BLaER1 (cell line): ENCODE results near the gene SPATC1L.
"Not testable (repeated sequence)": the region's sequence is repeated elsewhere in the genome, so short reads cannot be mapped to it uniquely, and the experiment has no call there.

Source experiments
- H3K27ac ChIP-seq: shearing (Covaris generic); formaldehyde crosslinking; 2 replicates; pipeline ENCODE4 v1.8.1; 2022
- H3K27me3 ChIP-seq: shearing (Covaris generic); formaldehyde crosslinking; 2 replicates; pipeline ENCODE4 v1.8.1; 2022
- H3K36me3 ChIP-seq: shearing (Covaris generic); formaldehyde crosslinking; 2 replicates; pipeline ENCODE4 v1.8.1; 2022
- H3K4me1 ChIP-seq: shearing (Covaris generic); formaldehyde crosslinking; 2 replicates; pipeline ENCODE4 v1.8.1; 2022
- H3K4me2 ChIP-seq: shearing (Covaris generic); formaldehyde crosslinking; 2 replicates; pipeline ENCODE4 v1.8.1; 2022
- H3K4me3 ChIP-seq: shearing (Covaris generic); formaldehyde crosslinking; 2 replicates; pipeline ENCODE4 v1.8.1; 2022
- H3K9ac ChIP-seq: shearing (Covaris generic); formaldehyde crosslinking; 2 replicates; pipeline ENCODE4 v1.8.1; 2022
- H3K9me3 ChIP-seq: shearing (Covaris generic); formaldehyde crosslinking; 2 replicates; pipeline ENCODE4 v1.8.1; 2022
- H4K20me1 ChIP-seq: shearing (Covaris generic); formaldehyde crosslinking; 2 replicates; pipeline ENCODE4 v1.8.1; 2022
- Cebpa-rat ChIP-seq: shearing (Covaris generic); IDR thresholded peaks from 2 replicates; pipeline ENCODE4 v1.8.1; 2022

The SPATC1L gene

DNA sequence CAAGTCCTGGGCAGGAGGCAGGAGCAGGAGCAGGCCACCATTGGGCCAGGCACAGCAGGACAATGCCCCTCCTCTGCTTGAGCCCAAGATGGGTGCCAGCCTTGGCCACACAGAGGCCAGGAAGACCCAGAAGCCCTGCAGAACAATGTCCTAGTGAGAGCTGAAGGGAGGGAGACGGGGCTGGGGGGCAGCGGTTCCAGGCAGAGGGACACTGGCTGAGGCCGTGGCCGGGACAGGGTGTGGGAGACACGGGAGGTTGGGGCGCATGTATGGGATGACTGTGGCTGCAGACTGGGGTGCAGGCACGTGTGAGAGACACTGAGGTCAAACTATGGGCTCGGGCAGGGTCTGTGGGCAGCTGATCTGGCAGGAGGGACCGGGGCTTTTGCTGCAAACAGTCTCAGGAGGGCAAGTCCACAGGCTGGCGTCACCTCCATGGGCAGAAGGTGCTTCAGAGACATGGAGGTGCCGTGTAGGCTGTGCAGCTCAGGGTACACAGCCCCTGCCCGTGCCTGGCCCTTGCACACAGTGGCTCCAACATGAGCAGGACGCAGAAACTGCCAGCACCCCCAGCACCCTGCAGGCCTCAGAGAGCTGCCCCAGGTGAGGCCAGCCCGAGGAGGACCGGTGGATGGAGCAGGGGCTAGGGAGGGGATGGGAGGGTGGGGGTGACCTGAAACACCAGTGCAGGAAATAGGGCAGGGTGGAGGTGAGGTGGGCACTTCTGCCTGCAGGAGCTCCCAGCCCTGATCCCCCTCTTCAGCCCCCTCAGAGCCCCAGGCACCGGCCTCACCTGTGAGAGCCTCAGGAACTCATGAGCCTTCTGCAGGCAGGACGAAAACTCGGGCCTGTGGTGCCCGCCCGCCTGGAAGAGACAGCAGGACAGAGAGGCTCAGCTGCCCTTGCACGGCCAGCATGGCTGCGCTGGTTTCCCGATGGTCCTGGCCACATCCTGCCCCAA is 24.8 kb upstream of the SPATC1L start:
- H3K27ac ChIP-seq, result peak overlapping the region; percentile 60; the same call in 1 of the 2 replicates
- peaks cover 5% of the 10 kb centered on the region; the same call in 1 of the 2 replicates for H4K20me1 ChIP-seq
- peaks cover 41% of the 10 kb centered on the region for H3K36me3 ChIP-seq
- H3K4me2 ChIP-seq, result peak overlapping the region; percentile 83
- H3K4me3 ChIP-seq, result no peak overlapping the region
- H3K27me3 ChIP-seq, result no peaks in the 10 kb centered on the region
- peaks cover 52% of the 10 kb centered on the region for H3K4me1 ChIP-seq
- no peak for TF ChIP-seq Cebpa-rat
- no peak overlapping the region for H3K9ac ChIP-seq
- H3K9me3 ChIP-seq, result no peaks in the 10 kb centered on the region

DNA sequence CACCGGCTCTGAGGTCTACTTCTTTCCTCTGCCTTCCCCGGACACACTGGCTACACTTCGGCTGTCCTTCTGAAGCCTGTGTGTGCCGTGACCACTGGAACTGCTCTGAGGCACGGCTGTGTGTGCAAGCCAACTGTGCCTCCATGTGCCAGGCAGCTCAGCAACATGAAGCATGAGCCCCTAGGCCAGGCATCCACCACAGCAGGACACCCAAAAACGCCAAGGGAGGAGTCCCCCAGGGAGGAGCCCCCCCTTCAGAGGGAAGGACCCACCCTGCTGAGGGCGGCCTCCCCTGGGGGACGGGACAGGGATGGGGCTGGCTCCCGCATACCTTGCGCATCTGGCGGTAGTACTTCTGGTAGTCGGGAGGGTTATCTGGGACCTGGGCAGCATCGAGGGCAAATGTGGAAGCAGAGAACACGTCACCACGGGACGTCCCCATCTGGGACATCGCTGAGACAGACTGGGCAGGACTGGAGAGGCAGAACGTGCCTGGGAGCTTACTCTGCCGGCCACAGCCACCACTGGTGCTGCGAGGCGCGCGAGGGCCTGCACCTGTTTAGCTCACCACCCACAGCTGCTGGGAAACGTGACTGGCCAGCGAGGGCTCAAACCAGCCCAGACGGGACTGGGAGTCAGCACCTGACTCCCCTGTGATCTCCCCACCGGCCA is 23.8 kb upstream of the SPATC1L start:
- no peak for TF ChIP-seq Cebpa-rat
- peak overlapping the region; percentile 83 for H3K4me2 ChIP-seq
- peaks cover 38% of the 10 kb centered on the region for H3K36me3 ChIP-seq
- peak overlapping the region; percentile 60 for H3K27ac ChIP-seq
- H3K9ac ChIP-seq, result no peak overlapping the region
- H3K27me3 ChIP-seq, result no peaks in the 10 kb centered on the region
- no peak overlapping the region for H3K4me3 ChIP-seq
- no peaks in the 10 kb centered on the region for H4K20me1 ChIP-seq
- H3K9me3 ChIP-seq, result no peaks in the 10 kb centered on the region
- peaks cover 52% of the 10 kb centered on the region for H3K4me1 ChIP-seq

DNA sequence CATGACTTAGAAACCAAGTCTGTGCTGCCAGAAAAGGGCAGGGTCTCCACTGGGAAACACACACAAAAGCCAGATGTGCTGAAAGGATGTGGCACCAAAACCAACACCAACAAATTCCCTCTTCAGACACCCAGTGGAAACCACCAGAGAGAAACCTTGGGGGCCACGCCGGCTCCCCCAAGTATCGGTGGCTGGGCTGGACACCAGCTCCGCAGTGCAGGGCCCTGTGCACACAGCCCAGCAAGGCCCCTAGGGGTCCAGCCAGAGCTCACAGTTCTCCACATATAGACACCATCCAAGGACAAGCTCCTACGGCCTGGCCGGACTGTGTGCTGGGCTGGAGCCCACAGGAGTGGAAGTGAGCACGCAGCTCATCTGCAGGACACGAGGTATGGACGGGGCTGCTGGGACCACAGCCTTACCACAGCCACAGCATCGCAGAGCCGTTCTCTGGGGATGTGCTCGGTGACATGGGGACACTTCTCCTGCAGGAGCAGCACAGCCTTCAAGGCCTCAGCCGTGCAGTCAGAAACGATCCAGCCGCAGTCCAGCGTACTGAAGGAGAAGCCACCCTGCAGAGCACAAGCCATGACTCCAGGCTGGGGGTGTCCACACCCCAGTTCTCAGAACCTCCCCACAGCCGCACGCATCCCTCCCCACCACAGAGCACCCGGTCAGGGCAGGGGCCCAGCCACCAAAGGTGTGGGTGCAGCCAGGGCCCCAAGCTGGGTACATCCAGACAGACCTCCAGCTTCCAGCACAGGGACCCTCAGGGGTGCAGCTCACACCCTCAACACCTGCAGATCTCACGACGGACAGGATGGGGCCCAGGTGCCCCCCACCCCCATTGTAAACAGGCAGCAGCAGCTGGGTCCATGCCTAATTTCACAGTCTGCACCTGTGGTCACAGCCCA is 23.0 kb upstream of the SPATC1L start:
- Histone ChIP-seq H3K4me3 (no peak overlapping the region), H3K9me3 (no peaks in the 10 kb centered on the region), H3K27ac (peak overlapping the region; percentile 60), H3K4me1 (peaks cover 52% of the 10 kb centered on the region), H3K36me3 (peaks cover 37% of the 10 kb centered on the region), H3K27me3 (no peaks in the 10 kb centered on the region), H4K20me1 (no peaks in the 10 kb centered on the region), H3K4me2 (peak overlapping the region; percentile 83), H3K9ac (no peak overlapping the region)
- no peak for TF ChIP-seq Cebpa-rat

DNA sequence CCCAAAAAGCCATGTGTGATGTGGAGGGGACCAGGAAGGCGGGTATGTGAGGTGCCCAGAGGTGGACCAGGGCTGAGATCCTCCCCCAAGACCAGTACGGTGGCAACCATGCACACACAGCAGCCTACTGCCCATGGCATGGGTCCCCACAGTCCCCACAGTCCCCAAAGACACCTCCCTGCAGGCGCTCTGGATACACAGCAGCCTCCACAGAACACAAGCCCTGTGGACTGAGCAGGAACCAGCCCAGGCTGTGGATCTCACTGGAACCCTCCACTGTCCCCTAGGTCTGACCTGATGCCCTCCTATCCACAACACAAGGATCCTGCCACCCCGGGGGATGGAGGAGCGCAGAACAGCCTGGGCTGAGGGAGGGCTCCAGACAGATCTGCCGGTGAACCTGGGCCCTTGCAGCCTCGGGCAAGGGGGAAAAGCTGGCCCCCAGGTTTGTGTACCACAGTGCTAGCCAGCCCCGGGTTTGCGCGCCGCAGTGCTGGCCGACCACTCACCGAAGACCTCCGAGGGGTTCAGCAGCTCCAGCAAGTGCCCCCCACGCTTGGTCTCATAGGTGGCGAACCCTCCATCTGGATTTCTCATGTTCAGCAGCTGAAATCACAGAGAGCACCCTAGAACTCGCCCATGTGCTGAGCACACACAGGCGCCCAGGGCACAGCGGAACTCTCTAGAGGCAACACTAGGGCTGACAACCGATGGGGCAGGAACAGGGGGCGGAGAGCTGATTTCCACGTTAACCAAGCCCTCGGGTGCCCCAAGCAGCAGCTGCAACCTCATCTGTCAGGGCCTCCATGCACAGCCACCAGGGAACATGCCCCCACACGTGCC is 22.1 kb upstream of the SPATC1L start:
- no peak overlapping the region for H3K4me3 ChIP-seq
- no peaks in the 10 kb centered on the region for H3K27me3 ChIP-seq
- peak overlapping the region; percentile 83 for H3K4me2 ChIP-seq
- 0 out of 2 replicates have a peak overlapping the region, but pooled peaks have one; percentile 1 for H3K9ac ChIP-seq
- H3K27ac ChIP-seq, result peak overlapping the region; percentile 60
- no peaks in the 10 kb centered on the region for H4K20me1 ChIP-seq
- peaks cover 52% of the 10 kb centered on the region for H3K4me1 ChIP-seq
- no peak for TF ChIP-seq Cebpa-rat
- H3K9me3 ChIP-seq, result no peaks in the 10 kb centered on the region
- H3K36me3 ChIP-seq, result peaks cover 34% of the 10 kb centered on the region

DNA sequence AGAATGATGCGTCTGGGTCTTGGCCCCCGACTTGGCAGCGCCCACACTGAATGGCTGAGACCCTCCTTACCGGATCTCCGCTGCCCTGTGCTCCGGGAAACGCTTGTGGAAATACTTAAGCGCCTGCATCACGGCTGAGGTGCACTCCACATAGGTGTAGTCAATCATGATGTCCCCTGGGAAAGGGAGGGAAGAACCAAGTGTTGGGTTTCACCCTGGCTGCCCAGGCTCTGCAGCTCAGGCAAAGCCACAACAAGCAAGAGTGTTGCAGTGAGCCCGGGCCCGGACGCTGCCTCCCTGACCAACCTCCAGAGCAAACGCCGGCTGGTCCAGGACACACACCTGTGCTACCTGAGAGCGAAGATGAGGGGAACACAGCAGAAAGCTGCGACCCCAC is 21.5 kb upstream of the SPATC1L start:
- peak overlapping the region; percentile 83 for H3K4me2 ChIP-seq
- H3K9ac ChIP-seq, result 0 out of 2 replicates have a peak overlapping the region, but pooled peaks have one; percentile 1
- H3K9me3 ChIP-seq, result no peaks in the 10 kb centered on the region
- H3K4me3 ChIP-seq, result no peak overlapping the region
- H3K27me3 ChIP-seq, result no peaks in the 10 kb centered on the region
- no peak for TF ChIP-seq Cebpa-rat
- H3K27ac ChIP-seq, result peak overlapping the region; percentile 60; the same call in 1 of the 2 replicates
- H3K4me1 ChIP-seq, result peaks cover 47% of the 10 kb centered on the region
- peaks cover 35% of the 10 kb centered on the region for H3K36me3 ChIP-seq
- no peaks in the 10 kb centered on the region for H4K20me1 ChIP-seq

DNA sequence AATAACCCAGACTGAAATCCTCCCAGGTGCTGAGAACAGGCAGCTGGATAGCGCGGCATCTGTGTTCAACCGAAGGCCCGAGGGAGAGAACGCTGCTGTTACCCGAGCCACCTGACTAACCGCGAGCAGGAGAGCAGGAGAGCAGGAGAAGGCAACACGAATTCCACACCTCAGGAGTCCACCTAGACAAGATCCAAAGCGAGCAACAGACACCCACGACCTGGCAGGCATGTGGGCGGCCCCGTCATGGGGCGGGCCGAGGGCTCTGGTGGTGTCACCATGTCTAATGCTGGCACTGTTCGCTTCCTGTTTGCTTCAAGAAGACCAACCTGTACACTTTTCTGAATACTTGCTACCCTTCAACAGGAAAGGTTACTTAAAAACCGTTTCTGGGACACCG is 20.9 kb upstream of the SPATC1L start:
- Histone ChIP-seq H3K4me3 (no peak overlapping the region), H3K27me3 (no peaks in the 10 kb centered on the region), H3K9ac (no peak overlapping the region), H4K20me1 (no peaks in the 10 kb centered on the region), H3K4me2 (no peak overlapping the region), H3K27ac (no peak overlapping the region), H3K4me1 (peaks cover 42% of the 10 kb centered on the region), H3K36me3 (peaks cover 41% of the 10 kb centered on the region), H3K9me3 (no peaks in the 10 kb centered on the region)
- TF ChIP-seq Cebpa-rat, result no peak

DNA sequence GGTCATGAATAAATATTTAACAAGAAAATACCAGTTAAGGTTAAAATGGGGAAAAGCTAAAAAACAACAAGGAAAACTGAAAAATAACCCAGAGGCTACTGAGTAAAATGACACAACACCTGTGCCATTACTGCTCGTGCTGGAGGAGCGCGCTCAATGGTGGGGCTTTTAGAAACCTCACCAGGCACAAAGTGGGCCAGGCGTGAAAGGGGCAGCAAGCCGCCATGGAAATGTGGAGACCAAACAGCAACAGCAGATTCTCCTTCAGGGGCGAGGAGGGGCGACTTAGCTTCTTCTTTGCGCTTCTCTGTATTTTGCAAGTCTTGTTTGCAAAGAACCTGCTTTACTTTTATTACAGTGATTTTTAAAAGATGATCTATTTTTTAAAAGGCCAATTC is 18.9 kb upstream of the SPATC1L start:
- no peaks in the 10 kb centered on the region for H4K20me1 ChIP-seq
- H3K36me3 ChIP-seq, result peaks cover 45% of the 10 kb centered on the region
- H3K4me3 ChIP-seq, result no peak overlapping the region
- H3K9ac ChIP-seq, result no peak overlapping the region
- peaks cover 7% of the 10 kb centered on the region; the same call in 1 of the 2 replicates for H3K9me3 ChIP-seq
- peaks cover 34% of the 10 kb centered on the region for H3K4me1 ChIP-seq
- no peaks in the 10 kb centered on the region for H3K27me3 ChIP-seq
- TF ChIP-seq Cebpa-rat, result no peak
- no peak overlapping the region for H3K4me2 ChIP-seq
- H3K27ac ChIP-seq, result no peak overlapping the region

DNA sequence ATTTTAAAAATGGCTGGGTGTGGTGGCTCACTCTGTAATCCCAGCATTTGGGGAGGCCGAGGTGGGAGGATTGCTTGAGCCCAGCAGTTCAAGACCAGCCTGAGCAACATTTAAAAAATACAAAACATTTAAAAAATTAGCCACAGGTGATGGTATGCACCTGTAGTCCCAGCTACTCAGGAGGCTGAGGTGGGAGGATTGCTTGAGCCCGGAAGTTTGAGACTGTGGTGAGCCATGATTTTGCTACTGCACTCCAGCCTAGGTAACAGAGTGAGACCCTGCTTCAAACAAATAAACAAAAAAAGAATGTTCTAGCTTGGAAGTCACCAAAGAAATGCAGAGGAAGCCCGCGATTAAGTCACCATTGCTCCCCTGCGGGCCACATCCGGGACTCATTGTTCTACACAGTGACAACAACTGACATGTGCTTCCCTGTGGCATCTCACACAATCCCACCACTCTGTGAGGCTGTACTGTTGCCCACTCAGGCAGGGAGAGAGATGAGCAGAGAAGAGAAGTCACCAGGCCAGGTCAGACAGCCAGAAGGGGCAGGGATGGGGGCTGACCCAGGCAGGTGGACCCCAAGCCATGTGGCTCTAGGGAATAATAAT is 18.4 kb upstream of the SPATC1L start:
- Histone ChIP-seq H3K4me3 (no peak overlapping the region), H3K27me3 (no peaks in the 10 kb centered on the region), H3K4me2 (no peak overlapping the region), H3K27ac (no peak overlapping the region), H3K9me3 (peaks cover 7% of the 10 kb centered on the region; the same call in 1 of the 2 replicates), H3K4me1 (peaks cover 29% of the 10 kb centered on the region), H4K20me1 (no peaks in the 10 kb centered on the region), H3K9ac (no peak overlapping the region), H3K36me3 (peaks cover 46% of the 10 kb centered on the region)
- no peak for TF ChIP-seq Cebpa-rat

DNA sequence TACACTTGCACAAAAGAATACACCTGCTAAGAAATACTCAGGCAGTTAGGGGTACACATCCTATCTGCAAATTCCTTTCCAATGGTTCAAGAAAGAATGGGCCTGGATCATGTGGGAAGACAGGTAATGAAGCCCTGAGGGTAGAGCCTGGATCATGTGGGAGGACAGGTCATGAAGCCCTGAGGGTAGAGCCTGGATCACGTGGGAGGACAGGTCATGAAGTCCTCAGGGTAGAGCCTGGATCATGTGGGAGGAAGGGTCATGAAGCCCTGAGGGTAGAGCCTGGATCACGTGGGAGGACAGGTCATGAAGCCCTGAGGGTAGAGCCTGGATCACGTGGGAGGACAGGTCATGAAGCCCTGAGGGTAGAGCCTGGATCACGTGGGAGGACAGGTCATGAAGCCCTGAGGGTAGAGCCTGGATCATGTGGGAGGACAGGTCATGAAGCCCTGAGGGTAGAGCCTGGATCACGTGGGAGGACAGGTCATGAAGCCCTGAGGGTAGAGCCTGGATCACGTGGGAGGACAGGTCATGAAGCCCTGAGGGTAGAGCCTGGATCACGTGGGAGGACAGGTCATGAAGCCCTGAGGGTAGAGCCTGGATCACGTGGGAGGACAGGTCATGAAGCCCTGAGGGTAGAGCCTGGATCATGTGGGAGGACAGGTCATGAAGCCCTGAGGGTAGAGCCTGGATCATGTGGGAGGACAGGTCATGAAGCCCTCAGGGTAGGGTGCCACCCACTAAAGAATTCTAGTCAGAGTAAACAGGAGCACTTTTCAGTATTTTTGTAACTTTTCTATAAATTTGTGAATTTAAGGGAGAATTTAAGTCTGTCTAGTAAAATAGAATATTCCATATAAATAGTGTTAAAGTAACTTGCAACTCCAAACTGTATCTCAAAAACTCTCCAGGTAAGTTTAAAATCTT is 16.9 kb upstream of the SPATC1L start:
- not testable (repeated sequence) for H4K20me1 ChIP-seq, H3K27me3 ChIP-seq, H3K9ac ChIP-seq, H3K4me2 ChIP-seq, H3K4me3 ChIP-seq, H3K9me3 ChIP-seq, H3K27ac ChIP-seq
- H3K4me1 ChIP-seq, result peaks cover 13% of the 10 kb centered on the region
- H3K36me3 ChIP-seq, result peaks cover 57% of the 10 kb centered on the region
